Common myeloid progenitor, CD34-positive (primary cell): ENCODE results near the gene CLDN9.

ENCODE experiments used
- CTCF ChIA-PET: fragments of 350-600 bp; sonication (Branson Sonifier 250); formaldehyde crosslinking; loops from one replicate; lab custom pipeline; 2021; ENCODE audit warnings: antibody characterized with exemption; lab: Charles Lee
- POLR2A ChIA-PET: fragments of 350-600 bp; sonication (Branson Sonifier 250); formaldehyde crosslinking; loops from one replicate; lab custom pipeline; 2021; ENCODE audit warnings: antibody characterized with exemption; lab: Charles Lee
- DNase-seq, 3 donors: peaks; one replicate each; pipeline versions ENCODE4 v3.0.0 to v3.0.0-alpha.2; 2013
- H3K27ac ChIP-seq, 2 experiments: 1 replicate in 1 of 2; 2 replicates in 1 of 2; pipeline ENCODE4 v1.7.0; 2013; ENCODE audit warnings: inconsistent platforms in 2 of 2, low read length in 2 of 2, mild to moderate bottlenecking in 2 of 2, low read depth in 1 of 2, moderate library complexity in 1 of 2; ENCODE audit not compliant: severe bottlenecking in 2 of 2, insufficient read depth in 1 of 2, poor library complexity in 1 of 2
- H3K27me3 ChIP-seq, 5 experiments: replicated peaks in 2 of 5; 1 replicate in 3 of 5; 2 replicates in 2 of 5; pipeline versions ENCODE4 v1.6.1 to v1.7.0; 2013; ENCODE audit warnings: low read length in 4 of 5, mild to moderate bottlenecking in 2 of 5, moderate library complexity in 2 of 5, inconsistent platforms in 1 of 5; ENCODE audit not compliant: insufficient read depth in 5 of 5, control insufficient read depth in 4 of 5
- H3K36me3 ChIP-seq, 4 experiments: 1 replicate in 2 of 4; 2 replicates in 2 of 4; pipeline versions ENCODE4 v1.6.1 to v1.7.0; 2013; ENCODE audit warnings: low read length in 3 of 4, control low read depth in 1 of 4, mild to moderate bottlenecking in 1 of 4; ENCODE audit not compliant: control insufficient read depth in 4 of 4, insufficient read depth in 4 of 4
- H3K4me1 ChIP-seq, 4 experiments: 1 replicate in 3 of 4; 2 replicates in 1 of 4; pipeline versions ENCODE4 v1.6.1 to v1.7.1; 2013; ENCODE audit warnings: low read length in 3 of 4, mild to moderate bottlenecking in 3 of 4, control low read depth in 1 of 4, inconsistent platforms in 1 of 4, moderate library complexity in 1 of 4; ENCODE audit not compliant: control insufficient read depth in 4 of 4, insufficient read depth in 4 of 4; ENCODE audit errors: control extremely low read depth in 1 of 4
- H3K4me3 ChIP-seq, 7 experiments: 1 replicate in 4 of 7; 2 replicates in 3 of 7; pipeline versions ENCODE4 v1.5.1 to v1.7.0; 2013; ENCODE audit warnings: mild to moderate bottlenecking in 7 of 7, low read length in 6 of 7, moderate library complexity in 6 of 7, inconsistent platforms in 2 of 7, low read depth in 2 of 7, control low read depth in 1 of 7; ENCODE audit not compliant: insufficient read depth in 4 of 7, control insufficient read depth in 1 of 7; ENCODE audit errors: extremely low read depth in 1 of 7
- H3K9me3 ChIP-seq, 5 experiments: 1 replicate in 4 of 5; 2 replicates in 1 of 5; pipeline versions ENCODE4 v1.6.1 to v1.7.1; 2013; ENCODE audit warnings: low read length in 4 of 5, mild to moderate bottlenecking in 2 of 5, inconsistent platforms in 1 of 5, low read depth in 1 of 5, moderate library complexity in 1 of 5; ENCODE audit not compliant: control insufficient read depth in 4 of 5, insufficient read depth in 2 of 5; ENCODE audit errors: control extremely low read depth in 1 of 5
- WGBS: methylation state at CpG from one replicate; pipeline ENCODE4 v1.1.5; 2013; ENCODE audit not compliant: insufficient coverage; 5-methylcytosine and 5-hydroxymethylcytosine counted together

The CLDN9 gene

DNA sequence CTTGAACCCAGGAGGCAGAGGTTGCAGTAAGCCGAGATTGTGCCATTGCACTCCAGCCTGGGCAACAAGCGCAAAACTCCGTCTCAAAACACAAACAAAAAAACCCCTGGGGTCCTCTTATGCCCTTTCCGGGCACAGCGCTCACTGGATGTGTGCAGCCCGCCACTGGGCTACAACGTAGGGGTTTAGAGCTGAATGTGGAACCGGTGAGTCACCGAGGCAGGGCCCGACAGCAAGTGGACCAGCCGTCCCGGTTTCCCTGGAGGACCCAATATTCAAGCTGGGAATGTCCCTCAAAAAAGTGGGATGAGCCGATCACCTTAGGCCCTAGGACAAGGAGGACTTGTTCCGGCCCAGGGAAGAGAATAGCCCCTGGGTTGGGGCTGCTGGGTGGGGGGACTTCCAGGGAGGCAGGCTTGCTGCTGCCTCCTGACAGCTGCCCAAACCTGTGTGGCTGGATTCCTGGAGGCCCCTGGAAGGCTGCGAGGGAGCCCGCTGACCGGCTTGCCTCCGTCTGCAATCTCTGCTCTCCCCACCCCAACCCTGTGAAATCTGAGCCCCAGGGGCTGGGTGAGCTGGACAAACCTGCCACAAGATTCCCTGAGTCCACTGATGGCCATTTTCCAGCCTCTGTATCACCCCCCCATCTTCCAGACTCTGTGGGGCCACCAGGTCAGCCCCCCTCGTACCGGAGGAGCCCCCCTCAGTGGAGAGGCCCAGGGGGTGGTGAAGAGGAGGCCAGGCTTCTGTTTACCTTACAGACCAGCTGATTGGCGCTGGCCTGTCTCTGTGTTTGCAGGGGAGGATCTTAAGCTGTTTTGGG is 2.9 kb upstream of the CLDN9 start:
- no peak overlapping the region for H3K27ac ChIP-seq
- no peak overlapping the region for H3K4me3 ChIP-seq
- no peaks in the 10 kb centered on the region for H3K36me3 ChIP-seq
- no peak for DNase-seq
- H3K27me3 ChIP-seq = peaks cover 0 to 4% (median 0%) of the 10 kb centered on the region in 5 experiments
- CTCF ChIA-PET = interaction anchor here (0.6 to 3.4 kb wide), 6 partner anchors 10 to 86 kb away, joined by 3 to 22 read pairs (median 8); partner anchors contain the start of genes CLDN6, HCFC1R1, THOC6 and TNFRSF12A
- POLR2A ChIA-PET = interaction anchor here (1.4 kb wide), 1 partner anchor 10 kb away, joined by 6 read pairs; the partner anchor contains the start of gene TNFRSF12A
- WGBS = 98% methylated on average over 15 of the region's 21 CpGs
- peaks cover 11 to 54% (median 51%) of the 10 kb centered on the region in 4 experiments for H3K4me1 ChIP-seq
- no peaks in the 10 kb centered on the region for H3K9me3 ChIP-seq

GRCh38 chr16:3010510-3010909 is 2.2 kb upstream of the CLDN9 start:
- no peaks in the 10 kb centered on the region for H3K9me3 ChIP-seq
- no peak overlapping the region for H3K4me3 ChIP-seq
- H3K4me1 ChIP-seq = peaks cover 11 to 50% (median 47%) of the 10 kb centered on the region in 4 experiments
- DNase-seq = no peak
- H3K27ac ChIP-seq = no peak overlapping the region
- H3K27me3 ChIP-seq = peaks cover 0 to 4% (median 0%) of the 10 kb centered on the region in 5 experiments
- no peaks in the 10 kb centered on the region for H3K36me3 ChIP-seq
- CTCF ChIA-PET = interaction anchor here (1.9 to 3.4 kb wide), 3 partner anchors 10 to 21 kb away, joined by 14 to 22 read pairs (median 16); partner anchors contain the start of genes CLDN6 and TNFRSF12A
- WGBS = 100% methylated on average over 6 of the region's 8 CpGs
- POLR2A ChIA-PET = interaction anchor here (1.4 kb wide), 1 partner anchor 9 kb away, joined by 6 read pairs; the partner anchor contains the start of gene TNFRSF12A

DNA sequence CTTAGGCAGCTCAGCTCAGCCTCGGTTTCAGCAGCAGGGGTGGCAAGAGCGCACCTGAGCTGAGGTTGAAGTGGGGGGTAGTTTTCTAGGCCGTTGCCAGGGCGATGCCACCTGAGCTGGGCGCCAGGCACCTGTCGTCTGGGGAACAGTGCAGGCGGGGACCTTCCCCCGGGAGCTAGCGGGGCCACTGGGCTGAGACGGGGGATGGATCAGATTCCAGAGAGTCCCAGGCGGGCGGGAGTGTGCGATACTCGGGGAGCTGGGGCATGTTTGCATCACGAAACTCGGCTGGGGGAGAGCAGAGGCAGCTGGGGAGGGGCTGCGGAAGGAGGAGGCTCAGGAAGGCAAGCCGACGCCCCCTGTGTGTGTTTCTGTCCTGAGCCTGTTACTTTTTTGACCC is 477 bp upstream of the CLDN9 start:
- Histone ChIP-seq H3K4me1 (peaks cover 3 to 34% (median 30%) of the 10 kb centered on the region in 4 experiments), H3K27ac (no peak overlapping the region), H3K36me3 (no peaks in the 10 kb centered on the region), H3K27me3 (peaks cover 0 to 4% (median 0%) of the 10 kb centered on the region in 5 experiments), H3K4me3 (peak overlapping the region in 3 of 7 experiments; percentile 5 to 38 (median 8)), H3K9me3 (no peaks in the 10 kb centered on the region)
- CTCF ChIA-PET = interaction anchor here (1.7 to 3.4 kb wide), 3 partner anchors 8 to 22 kb away, joined by 6 to 22 read pairs (median 6); partner anchors contain the start of genes CLDN6 and TNFRSF12A
- POLR2A ChIA-PET = interaction anchor here (0.6 kb wide), 1 partner anchor 38 kb away, joined by 3 read pairs; no protein-coding TSS in a partner anchor
- 73% methylated on average over 18 of the region's 19 CpGs for WGBS
- no peak for DNase-seq

DNA sequence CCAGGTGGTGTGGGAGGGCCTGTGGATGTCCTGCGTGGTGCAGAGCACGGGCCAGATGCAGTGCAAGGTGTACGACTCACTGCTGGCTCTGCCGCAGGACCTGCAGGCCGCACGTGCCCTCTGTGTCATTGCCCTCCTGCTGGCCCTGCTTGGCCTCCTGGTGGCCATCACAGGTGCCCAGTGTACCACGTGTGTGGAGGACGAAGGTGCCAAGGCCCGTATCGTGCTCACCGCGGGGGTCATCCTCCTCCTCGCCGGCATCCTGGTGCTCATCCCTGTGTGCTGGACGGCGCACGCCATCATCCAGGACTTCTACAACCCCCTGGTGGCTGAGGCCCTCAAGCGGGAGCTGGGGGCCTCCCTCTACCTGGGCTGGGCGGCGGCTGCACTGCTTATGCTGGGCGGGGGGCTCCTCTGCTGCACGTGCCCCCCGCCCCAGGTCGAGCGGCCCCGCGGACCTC is 798 bp downstream of the CLDN9 start:
- peaks cover under 1 to 28% (median 25%) of the 10 kb centered on the region in 4 experiments for H3K4me1 ChIP-seq
- no peaks in the 10 kb centered on the region for H3K9me3 ChIP-seq
- ChIA-PET POLR2A (no interaction called here), CTCF (interaction anchor here (1.0 to 2.1 kb wide), 3 partner anchors 9 to 15 kb away, joined by 4 to 15 read pairs (median 6); no protein-coding TSS in a partner anchor)
- no peak overlapping the region for H3K27ac ChIP-seq
- no peak for DNase-seq
- H3K27me3 ChIP-seq = peaks cover 0 to 4% (median 0%) of the 10 kb centered on the region in 5 experiments
- H3K4me3 ChIP-seq = no peak overlapping the region
- 93% methylated on average over 26 of the region's 27 CpGs for WGBS
- H3K36me3 ChIP-seq = no peaks in the 10 kb centered on the region

GRCh38 chr16:3013998-3014690 is 1.4 kb downstream of the CLDN9 start:
- H3K4me3 ChIP-seq = no peak overlapping the region
- peaks cover 0 to 27% (median 22%) of the 10 kb centered on the region in 4 experiments for H3K4me1 ChIP-seq
- CTCF ChIA-PET = interaction anchor here (1.0 to 2.1 kb wide), 2 partner anchors 9 to 15 kb away, joined by 4 to 15 read pairs; no protein-coding TSS in a partner anchor
- POLR2A ChIA-PET = no interaction called here
- peaks cover 0 to 4% (median 0%) of the 10 kb centered on the region in 5 experiments for H3K27me3 ChIP-seq
- no peaks in the 10 kb centered on the region for H3K9me3 ChIP-seq
- DNase-seq = no peak
- WGBS = 89% methylated on average over 8 of the region's 12 CpGs
- H3K27ac ChIP-seq = no peak overlapping the region
- H3K36me3 ChIP-seq = no peaks in the 10 kb centered on the region

- Histone ChIP-seq H3K27ac (no peak overlapping the region), H3K27me3 (peaks cover 0 to 4% (median 0%) of the 10 kb centered on the region in 5 experiments), H3K36me3 (no peaks in the 10 kb centered on the region), H3K4me3 (no peak overlapping the region), H3K9me3 (no peaks in the 10 kb centered on the region), H3K4me1 (peaks cover 0 to 29% (median 22%) of the 10 kb centered on the region in 4 experiments)
- ChIA-PET POLR2A (interaction anchor here (0.8 kb wide), 1 partner anchor 13 kb away, joined by 3 read pairs; no protein-coding TSS in a partner anchor), CTCF (interaction anchor here (2.1 kb wide), 1 partner anchor 14 kb away, joined by 15 read pairs; no protein-coding TSS in a partner anchor)
- no peak for DNase-seq
- WGBS = 94% methylated on average over 6 of the region's 6 CpGs
Observed at GRCh38 chr16:3014971-3015370, 2.2 kb downstream of the CLDN9 start.
